Ecto neural progenitor cell (in vitro differentiated cells): ENCODE measurements around the gene ZDHHC22.
"Not testable (repeated sequence)": the region's sequence is repeated elsewhere in the genome, so short reads cannot be mapped to it uniquely, and the experiment has no call there.

Source experiments
- DNase-seq: peaks from one replicate; pipeline ENCODE4 v3.0.0-alpha.2; 2018; ENCODE audit warnings: low spot score

The ZDHHC22 gene, protein sequence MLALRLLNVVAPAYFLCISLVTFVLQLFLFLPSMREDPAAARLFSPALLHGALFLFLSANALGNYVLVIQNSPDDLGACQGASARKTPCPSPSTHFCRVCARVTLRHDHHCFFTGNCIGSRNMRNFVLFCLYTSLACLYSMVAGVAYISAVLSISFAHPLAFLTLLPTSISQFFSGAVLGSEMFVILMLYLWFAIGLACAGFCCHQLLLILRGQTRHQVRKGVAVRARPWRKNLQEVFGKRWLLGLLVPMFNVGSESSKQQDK

DNA sequence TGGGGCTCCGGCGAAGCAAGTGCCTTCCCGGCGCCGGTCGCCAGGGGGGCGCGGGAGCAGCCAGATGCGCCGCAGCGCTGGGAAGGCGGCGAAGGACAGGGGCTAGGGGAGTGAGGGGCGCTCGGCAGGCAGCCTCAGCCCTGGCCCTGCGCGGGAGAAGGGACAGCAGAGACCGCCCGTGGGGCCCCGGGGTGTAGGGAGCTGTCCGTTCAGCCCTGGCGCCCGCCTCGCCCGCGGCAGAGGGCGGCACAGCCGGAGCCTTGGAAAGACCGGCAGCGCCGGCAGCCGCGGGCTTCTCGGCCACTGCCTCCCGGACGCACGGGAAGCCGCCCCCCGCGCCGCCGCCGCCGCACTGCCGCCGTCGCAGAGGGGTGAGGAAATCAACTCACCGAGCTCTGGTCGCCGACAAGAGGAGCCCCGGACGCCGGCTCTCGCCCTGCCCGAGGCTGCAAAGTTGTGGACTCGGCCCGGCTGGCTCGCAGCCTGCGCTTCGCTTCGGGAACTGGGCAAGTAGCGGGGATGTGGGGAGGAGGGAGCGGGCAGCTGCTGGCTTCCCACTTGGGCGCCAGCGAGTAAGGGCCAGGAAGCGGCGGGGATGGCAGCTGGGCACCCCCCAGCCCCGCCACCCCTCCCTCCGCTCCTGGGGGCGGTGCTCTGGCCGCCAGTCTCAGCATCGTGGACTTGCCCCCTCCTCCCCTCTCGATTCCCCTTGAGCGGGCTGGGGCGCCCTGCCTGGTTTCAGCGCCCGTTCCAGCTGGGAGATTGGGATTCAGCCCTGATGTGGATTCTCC is at the start of gene ZDHHC22:
ZDHHC22 (minus strand) TSS at position 578 of the 791 bp plus-strand sequence. CDS start 2,053 bp downstream, outside the sequence.
- DNase-seq = peak; percentile 90

DNA sequence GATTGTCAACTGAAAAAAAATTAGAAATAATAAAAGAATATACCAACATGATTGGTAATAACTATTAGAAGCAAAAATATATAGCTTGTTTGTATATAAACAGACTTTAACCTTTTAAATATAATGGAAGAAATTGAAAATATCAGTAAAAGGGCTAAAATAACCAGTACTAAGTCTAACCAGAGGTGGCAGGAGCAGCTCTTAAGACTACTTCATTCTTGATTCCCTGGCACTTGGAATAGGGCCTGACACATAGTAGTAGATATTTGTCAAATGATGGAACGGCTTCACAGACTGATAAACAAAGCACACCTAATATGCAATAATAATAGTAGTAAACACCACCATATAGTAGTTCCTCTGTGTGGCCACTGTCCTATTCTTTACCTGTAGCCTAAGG is 49.4 kb upstream of the ZDHHC22 start:
- DNase-seq = no peak

DNA sequence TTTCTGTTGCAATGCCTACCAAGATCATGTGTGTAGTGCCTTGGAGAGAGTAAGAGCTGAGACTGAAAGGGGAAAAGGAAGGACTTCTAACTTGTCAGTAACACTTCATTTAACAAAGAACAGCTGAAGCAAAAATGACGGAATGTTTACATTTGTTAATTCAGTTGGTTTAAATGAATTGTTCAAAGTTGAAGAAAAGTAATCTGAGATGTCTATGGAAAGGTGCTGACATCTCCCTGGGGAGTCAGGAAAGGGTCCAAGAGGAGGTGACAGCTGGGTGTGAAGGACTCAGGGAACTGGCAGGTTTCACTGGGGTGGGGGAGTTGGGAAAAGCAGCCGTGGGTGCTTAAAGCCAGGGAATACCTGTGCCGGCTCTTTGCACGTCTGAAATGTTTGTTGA is 47.9 kb upstream of the ZDHHC22 start:
- no peak for DNase-seq

DNA sequence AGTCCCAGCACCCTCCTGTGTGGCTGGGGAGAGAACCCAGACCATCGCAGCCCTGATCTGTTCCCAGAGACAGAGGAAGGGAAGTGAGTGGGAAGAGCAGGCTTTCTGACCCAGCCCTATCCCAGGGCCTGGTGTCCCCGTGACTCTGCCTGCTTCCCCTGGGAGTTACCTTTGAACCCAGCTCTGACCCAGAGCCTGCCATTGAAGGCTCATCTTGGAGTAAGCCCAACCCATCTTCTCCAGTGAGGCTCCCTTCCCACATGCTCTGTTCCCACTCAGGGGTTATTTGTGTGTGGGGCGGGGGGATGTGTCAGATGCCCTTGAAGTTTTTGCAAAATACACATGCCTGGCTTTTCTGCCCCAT is 46.0 kb upstream of the ZDHHC22 start:
- DNase-seq = no peak

DNA sequence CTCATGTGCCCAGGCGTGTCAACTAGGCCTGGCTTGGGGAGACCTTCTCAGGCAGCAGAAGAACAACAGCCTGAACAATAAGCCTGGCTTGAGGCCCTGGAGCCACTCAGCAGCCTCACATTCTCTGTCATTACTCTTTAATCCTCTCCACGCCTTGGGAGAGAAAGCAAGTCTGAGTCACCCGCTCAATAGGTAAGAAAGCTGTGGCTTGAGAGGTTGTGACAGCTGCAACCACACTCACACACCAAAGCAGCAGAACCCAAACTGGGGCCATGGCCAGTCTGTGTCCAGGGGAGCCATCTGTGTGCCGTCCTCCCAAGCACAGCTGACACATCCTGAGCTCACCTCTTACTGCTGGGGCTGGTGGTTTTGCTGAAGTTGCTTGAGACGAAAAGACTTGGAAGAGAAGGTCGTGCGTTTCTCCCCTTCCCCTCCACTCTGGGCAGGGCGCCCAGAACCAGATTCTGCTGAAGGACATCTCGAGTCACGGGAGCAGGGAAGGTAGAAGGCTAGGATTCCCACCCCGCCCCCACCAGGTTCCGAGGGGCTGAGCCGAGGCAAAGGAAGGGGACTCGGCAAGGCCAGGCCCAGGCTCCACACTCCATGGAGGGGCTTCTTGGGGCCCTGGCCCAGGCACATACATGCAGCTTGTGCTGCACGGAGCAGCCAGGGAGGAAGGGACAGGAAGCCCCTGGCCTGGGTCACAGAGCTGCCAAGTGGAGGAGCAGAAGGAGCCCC is 45.5 kb upstream of the ZDHHC22 start:
- no peak for DNase-seq

DNA sequence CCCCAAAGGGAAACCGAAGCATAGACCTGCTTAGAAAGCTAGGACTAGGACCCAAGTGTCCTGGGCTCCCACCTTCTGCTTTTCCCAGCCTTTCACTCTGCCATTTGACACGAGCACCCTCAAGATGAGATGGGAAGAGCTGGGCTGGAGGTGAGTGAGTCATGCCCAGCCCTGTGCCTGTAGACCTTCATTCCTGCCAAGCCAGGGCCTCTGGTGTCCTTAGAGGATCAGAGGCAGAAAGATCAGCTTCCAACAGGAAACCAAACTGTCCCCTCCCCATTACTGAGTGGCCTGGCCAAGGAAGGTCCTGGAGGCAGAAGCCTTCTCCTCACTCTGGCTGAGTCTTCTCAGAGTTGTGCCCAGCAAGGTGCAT is 43.5 kb upstream of the ZDHHC22 start:
- DNase-seq = no peak

DNA sequence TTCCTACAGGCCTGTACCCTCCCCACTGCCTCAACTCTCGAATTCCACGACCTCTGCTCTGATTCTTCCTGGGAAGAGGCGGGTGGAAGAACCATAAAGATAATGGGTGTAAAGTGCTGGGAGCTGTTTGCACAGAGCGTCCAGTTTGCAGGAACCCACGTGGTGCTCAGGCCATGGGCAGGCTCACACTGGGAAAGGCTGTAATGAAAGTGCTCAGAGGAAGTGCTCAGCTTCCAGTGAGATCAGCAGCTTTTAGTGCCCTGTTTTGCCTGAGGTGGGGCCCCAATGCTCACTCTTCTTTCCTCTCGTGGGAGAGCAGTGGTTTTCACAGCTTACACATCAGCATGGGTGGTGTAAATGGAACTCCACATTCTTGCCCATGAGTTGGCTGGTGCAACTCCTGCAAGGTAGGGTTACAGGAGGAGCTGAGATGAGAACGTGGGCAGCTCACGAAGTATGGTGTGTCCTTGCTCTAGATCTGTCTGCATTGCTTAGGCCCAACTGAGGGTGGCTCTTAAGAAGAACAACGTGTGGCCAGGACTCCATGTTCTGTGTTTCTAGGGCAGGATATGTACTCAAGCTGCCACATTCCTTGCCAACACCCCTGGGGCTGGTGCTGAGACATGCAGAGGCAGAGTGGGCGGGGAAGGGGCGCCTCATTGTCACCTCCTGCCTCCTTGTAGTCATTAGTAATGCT is 43.0 kb upstream of the ZDHHC22 start:
- no peak for DNase-seq

DNA sequence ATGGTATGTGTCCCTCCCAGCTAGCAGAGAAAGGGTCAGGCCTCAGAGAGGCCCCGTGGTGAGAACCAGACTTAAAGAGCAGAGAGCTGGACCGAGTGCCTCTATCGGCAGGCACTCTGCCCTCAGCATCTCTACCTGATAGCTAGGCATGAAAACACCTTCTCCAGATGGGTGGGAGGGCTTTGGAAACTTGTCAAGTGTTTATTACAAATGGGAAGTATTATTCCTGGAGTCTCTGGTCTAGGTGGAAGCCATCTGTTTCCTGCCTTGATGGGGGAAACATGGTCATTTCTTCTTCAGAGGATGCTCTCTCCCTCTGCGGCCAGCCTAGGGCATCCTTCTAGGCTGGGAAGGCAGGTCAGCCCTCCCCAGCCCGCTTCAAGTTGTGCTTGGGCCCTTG is 42.3 kb upstream of the ZDHHC22 start:
- no peak for DNase-seq

DNA sequence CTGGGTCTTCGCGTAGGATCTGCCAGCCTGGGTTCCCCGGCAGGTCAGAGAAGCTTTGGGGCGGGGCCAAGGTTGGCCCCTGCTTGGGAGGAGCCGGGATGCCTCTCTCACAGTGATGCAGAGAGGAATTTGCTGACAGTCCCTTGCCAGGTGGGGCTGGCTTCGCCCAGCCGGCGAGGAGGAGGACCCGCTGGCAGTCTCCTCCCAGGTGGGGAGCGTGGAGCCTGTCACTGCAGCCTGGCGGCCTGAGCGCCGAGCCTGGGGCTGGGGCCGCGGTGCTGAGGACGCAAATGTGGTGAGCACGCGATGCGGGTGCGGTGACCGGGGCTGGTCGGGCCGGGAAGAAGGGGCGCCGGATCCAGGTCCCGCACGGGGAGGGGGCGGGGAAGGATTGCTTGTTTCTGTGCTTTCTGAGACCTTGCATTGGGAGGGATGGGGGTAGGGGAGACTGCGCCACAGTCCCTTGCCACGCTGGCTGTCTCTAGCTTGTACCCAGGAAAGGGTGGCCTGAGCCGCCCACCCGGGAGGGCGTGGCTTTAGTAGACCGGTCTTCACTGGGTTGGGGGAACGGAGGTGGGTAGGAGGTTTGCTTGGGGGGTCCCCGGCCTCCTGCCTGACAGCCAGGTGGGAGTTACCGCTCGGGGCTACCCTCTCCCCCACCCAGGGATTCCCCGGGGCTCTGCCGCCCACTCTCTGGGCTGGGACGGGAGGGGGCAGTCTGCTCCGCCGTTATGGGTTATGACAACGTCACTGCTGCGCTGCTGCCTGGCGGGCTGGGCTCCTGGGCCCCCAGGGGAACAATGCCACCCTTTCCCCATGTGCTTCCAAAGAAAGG is 40.2 kb upstream of the ZDHHC22 start, which contains the start of gene TMEM63C:
TMEM63C (plus strand) TSS at position 196 of the 835 bp plus-strand sequence. CDS start 37,016 bp downstream, outside the sequence.
- peak; percentile 94 for DNase-seq

DNA sequence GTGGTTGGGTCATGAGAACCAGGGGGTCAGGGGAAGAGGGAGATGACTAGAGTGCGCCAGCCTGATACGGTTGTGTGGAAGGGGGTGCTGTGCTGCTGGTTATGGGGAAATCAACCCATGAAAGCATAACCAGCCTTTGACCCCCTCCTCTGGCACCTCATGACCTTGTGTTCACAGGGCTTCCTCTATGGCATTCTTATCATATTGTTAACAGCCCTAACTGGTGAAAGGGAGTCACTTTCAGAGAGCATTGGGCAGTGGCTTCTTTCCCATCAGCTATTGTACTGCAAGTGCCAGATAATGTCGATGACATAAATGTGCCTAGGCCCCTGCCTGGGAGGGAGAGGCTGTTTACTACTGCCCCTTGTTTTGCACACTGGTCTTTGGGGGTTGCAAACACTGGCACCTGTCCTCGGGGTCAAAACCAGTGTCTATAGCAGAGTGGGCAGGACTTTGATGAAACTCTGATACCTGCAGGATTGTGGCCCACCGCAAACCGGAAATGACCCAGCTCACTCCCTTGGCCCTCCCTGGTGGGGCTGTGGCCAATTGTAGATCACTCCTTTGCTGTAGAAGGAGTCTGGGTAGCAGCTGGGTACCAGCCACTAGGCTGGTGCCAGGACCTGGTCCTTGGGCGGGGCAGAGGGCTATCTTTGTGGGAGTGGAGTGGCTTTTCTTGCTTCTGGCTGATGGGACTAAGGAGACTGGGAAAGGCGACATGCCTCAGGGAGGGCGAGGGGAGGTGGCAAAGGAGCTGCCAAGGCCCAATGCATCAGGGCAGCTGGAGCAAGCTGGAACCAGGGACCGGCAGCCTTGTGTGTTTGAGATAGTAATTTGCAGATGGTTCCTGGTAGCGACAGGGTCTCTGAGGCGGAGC is 39.4 kb upstream of the ZDHHC22 start:
- DNase-seq = no peak

DNA sequence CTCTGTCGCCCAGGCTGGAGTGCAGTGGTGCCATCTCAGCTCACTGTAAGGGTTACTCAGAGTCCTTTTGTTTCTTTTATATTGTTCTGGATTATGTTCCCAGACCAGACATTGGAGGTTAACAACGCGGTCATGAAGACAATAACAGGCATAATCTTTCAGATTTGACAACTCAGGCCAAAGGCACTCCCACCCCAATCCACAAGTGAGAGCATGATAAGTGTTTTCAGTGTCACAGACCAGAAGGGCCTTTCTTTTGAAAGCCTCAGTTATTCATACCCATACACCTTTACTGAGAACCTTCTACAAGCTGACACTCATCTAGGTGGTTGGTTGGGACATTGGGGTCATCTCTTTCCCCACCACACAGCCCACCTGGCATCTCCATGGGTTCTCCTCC is 37.1 kb upstream of the ZDHHC22 start:
- no peak for DNase-seq

DNA sequence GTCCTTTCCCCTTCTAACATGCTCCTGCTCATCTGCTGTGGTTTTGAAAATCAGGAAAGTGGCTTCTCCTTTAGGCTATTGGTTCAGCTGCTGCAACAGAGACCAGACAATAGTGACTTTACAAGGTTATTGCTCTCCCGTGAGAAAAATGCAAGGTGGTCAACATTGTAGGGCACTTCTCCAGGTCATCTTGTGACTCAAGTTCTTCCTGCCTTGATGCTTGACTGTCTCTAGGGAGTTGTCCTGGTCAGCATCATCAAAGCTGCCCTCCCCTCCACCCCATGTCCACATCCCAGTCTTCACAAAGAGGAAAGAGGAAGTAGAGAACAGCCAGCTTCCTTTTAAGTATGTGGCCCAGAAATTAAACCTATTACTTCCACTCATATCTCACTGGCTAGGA is 36.1 kb upstream of the ZDHHC22 start:
- DNase-seq = no peak

DNA sequence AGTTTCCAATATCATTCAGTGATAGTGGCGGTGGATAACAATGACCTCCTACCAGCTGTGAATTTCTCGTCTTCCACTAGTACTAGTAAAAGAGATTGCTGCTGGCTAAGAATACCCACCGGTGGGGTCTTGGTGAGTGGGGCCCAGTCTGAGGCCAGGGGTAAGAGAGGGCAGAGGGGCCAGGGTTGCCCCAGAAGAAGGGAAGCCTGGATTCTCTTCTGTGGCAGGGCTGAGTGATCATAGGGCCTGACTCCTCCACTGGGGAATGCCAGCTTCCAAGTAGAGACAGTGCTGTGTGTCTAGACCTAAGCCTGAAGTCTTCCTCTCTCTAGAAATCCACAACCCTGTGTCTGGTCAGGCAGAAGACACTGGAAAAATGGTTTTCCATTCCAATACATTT is 34.3 kb upstream of the ZDHHC22 start:
- no peak for DNase-seq

DNA sequence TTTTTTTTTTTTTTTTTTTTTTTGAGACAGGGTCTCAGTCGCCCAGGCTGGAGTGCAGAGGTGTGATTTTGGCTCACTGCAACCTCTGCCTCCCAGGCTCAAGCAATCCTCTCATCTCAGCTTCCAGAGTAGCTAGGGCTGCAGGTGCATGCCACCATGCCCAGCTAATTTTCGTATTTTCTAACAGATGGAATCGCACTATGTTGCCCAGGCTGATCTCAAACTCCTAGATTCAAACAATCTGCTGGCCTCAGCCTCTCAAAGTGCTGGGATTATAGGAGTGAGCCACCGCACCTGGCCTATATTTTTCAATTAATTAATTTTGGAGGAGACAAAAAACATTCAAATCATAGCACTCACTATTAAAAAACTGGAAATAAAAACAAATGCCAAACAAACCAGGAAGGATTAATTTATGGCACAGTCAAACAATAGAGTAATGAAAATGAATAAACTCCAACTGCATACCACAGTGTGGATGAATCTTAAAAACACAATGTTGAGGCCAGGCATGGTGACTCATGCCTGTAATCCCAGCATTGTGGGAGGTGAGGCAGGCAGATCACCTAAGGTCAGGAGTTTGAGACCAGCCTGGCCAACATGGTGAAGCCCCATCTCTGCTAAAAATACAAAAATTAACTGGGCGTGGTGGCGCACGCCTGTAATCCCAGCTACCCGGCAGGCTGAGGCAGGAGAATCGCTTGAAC is 32.5 kb upstream of the ZDHHC22 start:
- DNase-seq = not testable (repeated sequence)

DNA sequence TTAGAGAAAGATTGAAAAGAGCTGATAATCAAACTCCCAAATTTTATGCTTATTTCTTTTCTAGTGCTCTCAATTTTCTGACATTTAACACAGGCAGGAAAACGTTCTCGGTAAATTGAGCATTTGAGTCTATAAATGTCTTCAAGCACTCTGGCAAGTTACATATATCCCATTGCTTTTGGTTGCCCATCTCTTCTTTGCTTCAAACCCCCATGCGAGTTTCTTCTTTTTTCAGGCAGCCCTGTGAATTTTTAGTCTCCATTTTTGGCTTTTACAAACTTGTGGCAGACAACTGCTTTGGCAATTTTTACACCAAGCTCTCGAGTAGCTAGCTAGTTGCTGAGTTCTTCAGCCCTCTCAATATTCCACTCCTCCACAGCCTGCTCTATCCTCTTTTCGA is 31.3 kb upstream of the ZDHHC22 start:
- no peak for DNase-seq

DNA sequence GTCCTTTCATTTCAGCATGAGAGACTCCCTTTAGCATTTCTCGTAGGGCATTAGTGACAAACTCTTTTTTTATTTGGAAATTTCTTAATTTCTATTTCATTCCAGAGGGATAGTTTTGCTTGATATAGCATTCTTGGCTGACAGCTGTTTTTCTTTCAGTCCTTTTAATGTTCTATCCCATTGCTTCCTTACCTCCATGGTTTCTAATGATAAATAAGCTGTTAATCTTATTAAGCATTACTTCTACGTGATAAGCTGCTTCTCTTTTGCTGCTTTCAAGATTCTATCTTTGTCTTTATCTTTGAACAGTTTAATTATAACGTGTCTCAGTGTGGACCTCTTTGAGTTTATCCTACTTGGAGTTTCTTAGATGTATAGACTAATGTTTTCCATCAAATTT is 28.5 kb upstream of the ZDHHC22 start:
- DNase-seq = no peak

DNA sequence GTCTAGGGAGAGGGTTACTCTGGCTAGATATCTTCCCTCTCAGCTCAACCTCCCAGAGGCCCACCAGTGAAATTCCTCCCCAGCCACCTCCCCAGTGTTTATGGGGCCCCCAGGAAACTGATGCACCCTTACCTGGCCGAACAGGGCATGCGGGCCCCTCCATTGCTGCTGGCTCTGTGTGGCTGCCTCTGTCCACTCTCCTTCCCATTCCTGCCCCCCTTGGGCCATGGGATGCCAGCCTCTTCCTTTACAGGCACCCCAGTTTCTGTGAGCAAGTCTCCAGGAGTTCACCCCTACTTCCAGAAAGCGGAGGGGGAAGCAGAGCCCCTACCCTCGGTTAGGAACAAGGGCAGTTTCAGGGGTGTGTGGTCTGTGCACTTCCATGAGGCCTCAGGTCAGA is 19.4 kb upstream of the ZDHHC22 start:
- no peak for DNase-seq

DNA sequence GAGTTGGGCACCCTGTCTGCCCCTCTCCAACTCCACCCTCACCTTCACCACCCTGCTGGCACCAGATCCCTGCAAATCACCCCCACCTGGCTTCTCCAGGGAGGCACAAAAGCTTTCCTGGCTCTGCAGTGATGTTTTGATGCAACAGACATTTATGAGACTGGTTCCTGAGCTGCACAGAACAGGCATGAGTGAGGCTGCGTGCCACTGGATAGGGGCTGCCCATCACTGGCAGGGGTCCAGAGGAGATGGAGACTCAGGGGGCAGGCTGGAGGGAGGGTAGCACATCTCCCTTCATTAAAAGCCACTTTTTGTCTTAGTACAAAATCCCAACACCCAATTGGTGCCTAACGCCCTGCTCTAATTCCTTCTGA is 17.3 kb upstream of the ZDHHC22 start:
- no peak for DNase-seq

DNA sequence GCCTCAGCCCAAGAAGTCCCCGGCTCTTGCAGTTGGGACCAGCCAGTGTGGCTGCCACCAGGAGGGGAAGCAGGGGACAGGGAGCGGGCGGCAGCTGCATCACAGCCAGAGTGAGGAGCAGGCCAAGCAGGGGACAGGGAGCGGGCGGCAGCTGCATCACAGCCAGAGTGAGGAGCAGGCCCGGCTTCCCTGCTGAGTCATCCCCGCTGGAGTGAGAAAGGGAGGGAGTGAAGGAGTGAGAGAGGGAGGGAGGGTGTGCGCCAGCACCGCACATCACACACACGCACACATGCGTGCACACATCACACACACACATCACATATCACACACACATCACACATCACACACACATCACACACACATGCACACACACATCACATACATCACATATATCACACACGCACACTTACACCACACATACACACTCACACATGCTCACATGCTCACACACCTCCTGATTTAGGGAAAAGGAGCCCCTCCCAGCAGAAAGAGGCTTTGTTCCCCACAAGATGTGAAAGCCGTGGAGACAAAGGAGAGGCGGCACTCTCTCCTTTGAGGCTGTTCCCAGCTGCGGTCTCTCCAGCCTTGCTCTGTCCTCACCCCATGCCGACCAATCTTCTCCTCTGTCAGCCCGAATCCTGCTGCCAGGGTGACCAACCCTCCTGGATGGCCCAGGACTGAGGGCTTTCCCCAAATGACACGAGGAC is 16.7 kb upstream of the ZDHHC22 start:
- peak; percentile 69 for DNase-seq
